Endothelial cell of umbilical vein (primary cell): ENCODE measurements around the gene NABP1.

ENCODE experiments used
- CTCF ChIP-seq, 2 donors: IDR thresholded peaks; 1 replicate in 1 of 2; 2 replicates in 1 of 2; pipeline ENCODE4 v1.5.1; 2011; ENCODE audit warnings: low read length in 2 of 2, mild to moderate bottlenecking in 2 of 2, moderate library complexity in 2 of 2, control low read depth in 1 of 2, inconsistent platforms in 1 of 2, low read depth in 1 of 2; ENCODE audit not compliant: insufficient read depth in 1 of 2; ENCODE audit errors: extremely low read depth in 1 of 2
- EZH2 ChIP-seq: IDR thresholded peaks from 2 replicates; pipeline ENCODE4 v1.6.1; 2012; ENCODE audit warnings: borderline replicate concordance, low read depth, mild to moderate bottlenecking, moderate library complexity, low read length, inconsistent platforms; ENCODE audit not compliant: severe bottlenecking
- FOS ChIP-seq: IDR thresholded peaks from 2 replicates; pipeline ENCODE4 v1.6.1; 2011; ENCODE audit warnings: mild to moderate bottlenecking, low read length, moderate library complexity, borderline replicate concordance; ENCODE audit not compliant: insufficient read depth
- GATA2 ChIP-seq: IDR thresholded peaks from 2 replicates; pipeline ENCODE4 v1.7.0; 2011; ENCODE audit warnings: low read depth, mild to moderate bottlenecking, moderate library complexity, mixed read lengths, low read length; ENCODE audit not compliant: insufficient read length, insufficient read depth
- JUN ChIP-seq: IDR thresholded peaks from 2 replicates; pipeline ENCODE4 v1.6.1; 2011; ENCODE audit warnings: borderline replicate concordance, low read depth; ENCODE audit not compliant: insufficient read length, insufficient read depth
- MYC ChIP-seq: IDR thresholded peaks from one replicate; pipeline ENCODE4 v1.6.1; 2011; ENCODE audit warnings: mild to moderate bottlenecking, low read depth, low read length
- POLR2A ChIP-seq: IDR thresholded peaks from 2 replicates; pipeline ENCODE4 v1.6.1; 2012; ENCODE audit warnings: low read depth, mild to moderate bottlenecking, control low read depth, low read length
- POLR2AphosphoS5 ChIP-seq: IDR thresholded peaks from 2 replicates; pipeline ENCODE4 v1.6.1; 2012; ENCODE audit warnings: low read depth, mild to moderate bottlenecking, control low read depth, low read length, moderate library complexity; ENCODE audit not compliant: insufficient read depth
- TF ChIP-seq, protein P1 (sequence below): IDR thresholded peaks from 2 replicates; pipeline ENCODE4 v1.6.1; 2011; ENCODE audit not compliant: insufficient read depth, insufficient read length

- TF ChIP-seq POLR2A, result no peak
- no peak for TF ChIP-seq CTCF (IDR thresholded peaks at IDR 0.05; ENCODE audit: extremely low read depth in 1 of 2, insufficient read depth in 1 of 2, low read depth in 1 of 2, low read length in 2 of 2)
- TF ChIP-seq EZH2, result no peak
- no peak for TF ChIP-seq FOS
- TF ChIP-seq POLR2AphosphoS5, result no peak
- TF ChIP-seq, protein P1, sequence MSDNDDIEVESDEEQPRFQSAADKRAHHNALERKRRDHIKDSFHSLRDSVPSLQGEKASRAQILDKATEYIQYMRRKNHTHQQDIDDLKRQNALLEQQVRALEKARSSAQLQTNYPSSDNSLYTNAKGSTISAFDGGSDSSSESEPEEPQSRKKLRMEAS, result no peak
- no peak for TF ChIP-seq JUN
- no peak for TF ChIP-seq GATA2
- TF ChIP-seq MYC, result no peak
Observed at GRCh38 chr2:191686729-191687128, 8.8 kb downstream of the NABP1 start.
